ENCODE measurements around the gene ZNF277. TPM values are rescaled to one million over a fixed set of nuclear protein-coding genes. Genes with fewer than 3 reads are reported as not detected.

Gene ZNF277
- total RNA-seq, 4 donors from 2014 or later: 2.2 to 27.6 (median 24.1) TPM

- WGBS, 2 donors (ENCODE audit: low coverage in 1 of 2): 37% methylated on average over 1 of the region's 1 CpG; no CpG with 5 or more reads in 1 of the 2 donors
- Histone ChIP-seq H3K4me1 (peaks cover 0 to 27% (median 18%) of the 10 kb centered on the region in 4 donors), H3K36me3 (no peaks in the 10 kb centered on the region), H3K27me3 (no peaks in the 10 kb centered on the region), H3K4me3 (no peak overlapping the region), H3K27ac (no peak overlapping the region), H3K9me3 (no peaks in the 10 kb centered on the region)
- no peak for DNase-seq
- intact Hi-C loops (cut with DNase I; ENCODE audit: low total_unique reads) (no loop called here), in situ Hi-C loops (cut with MboI; ENCODE audit: low pct_ligation_motif_present in 1 of 4, low pct_unique_long_range_greater_than_20kb in 1 of 4, low sequenced_read_pairs in 3 of 4) (loop anchor here in 2 of 4 donors (25.0 kb wide), 2 partner anchors 176 to 251 kb away; partner anchors contain the start of gene IFRD1 (in 1 of the 2))
- TF ChIP-seq POLR2AphosphoS5 (IDR thresholded peaks at IDR 0.05) (no peak), POLR2A (IDR thresholded peaks at IDR 0.05) (no peak), EP300 (IDR thresholded peaks at IDR 0.05; ENCODE audit: low read depth) (no peak)
- TF ChIP-seq, protein P1, sequence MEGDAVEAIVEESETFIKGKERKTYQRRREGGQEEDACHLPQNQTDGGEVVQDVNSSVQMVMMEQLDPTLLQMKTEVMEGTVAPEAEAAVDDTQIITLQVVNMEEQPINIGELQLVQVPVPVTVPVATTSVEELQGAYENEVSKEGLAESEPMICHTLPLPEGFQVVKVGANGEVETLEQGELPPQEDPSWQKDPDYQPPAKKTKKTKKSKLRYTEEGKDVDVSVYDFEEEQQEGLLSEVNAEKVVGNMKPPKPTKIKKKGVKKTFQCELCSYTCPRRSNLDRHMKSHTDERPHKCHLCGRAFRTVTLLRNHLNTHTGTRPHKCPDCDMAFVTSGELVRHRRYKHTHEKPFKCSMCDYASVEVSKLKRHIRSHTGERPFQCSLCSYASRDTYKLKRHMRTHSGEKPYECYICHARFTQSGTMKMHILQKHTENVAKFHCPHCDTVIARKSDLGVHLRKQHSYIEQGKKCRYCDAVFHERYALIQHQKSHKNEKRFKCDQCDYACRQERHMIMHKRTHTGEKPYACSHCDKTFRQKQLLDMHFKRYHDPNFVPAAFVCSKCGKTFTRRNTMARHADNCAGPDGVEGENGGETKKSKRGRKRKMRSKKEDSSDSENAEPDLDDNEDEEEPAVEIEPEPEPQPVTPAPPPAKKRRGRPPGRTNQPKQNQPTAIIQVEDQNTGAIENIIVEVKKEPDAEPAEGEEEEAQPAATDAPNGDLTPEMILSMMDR (IDR thresholded peaks at IDR 0.05): no peak
These were observed 4.9 kb downstream of the ZNF277 start for GRCh38 chr7:112211348-112211907.

DNA sequence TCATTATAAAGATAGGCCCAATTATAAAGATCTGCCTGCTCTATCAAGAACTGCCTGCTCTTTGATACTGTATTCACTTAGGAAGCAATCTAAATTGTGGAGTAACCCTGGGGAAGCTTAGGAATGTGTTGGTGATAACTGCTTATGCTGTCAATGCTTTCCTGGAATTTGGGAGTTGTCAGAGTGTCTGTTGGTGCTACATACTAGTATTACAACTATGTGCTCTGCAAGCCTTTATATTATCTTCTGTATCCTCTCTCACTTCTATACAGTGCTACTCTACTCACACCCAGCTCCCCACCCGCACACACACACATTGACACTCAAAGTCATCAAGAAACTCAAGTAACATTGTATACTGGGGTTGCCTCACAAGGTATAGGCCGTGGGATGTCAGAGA lies 6.1 kb downstream of the ZNF277 start:
- no peak overlapping the region for H3K27ac ChIP-seq
- no peak overlapping the region for H3K4me3 ChIP-seq
- intact Hi-C loops (cut with DNase I; ENCODE audit: low total_unique reads): no loop called here
- H3K4me1 ChIP-seq: peaks cover 0 to 21% (median 13%) of the 10 kb centered on the region in 4 donors
- DNase-seq: no peak
- no peaks in the 10 kb centered on the region for H3K27me3 ChIP-seq
- 100% methylated on average over 1 to 2 of the region's 2 CpGs for WGBS, 2 donors (ENCODE audit: low coverage in 1 of 2)
- no peaks in the 10 kb centered on the region for H3K36me3 ChIP-seq
- in situ Hi-C loops (cut with MboI; ENCODE audit: low pct_ligation_motif_present in 1 of 4, low pct_unique_long_range_greater_than_20kb in 1 of 4, low sequenced_read_pairs in 3 of 4): loop anchor here in 2 of 4 donors (25.0 kb wide), 2 partner anchors 175 to 250 kb away; partner anchors contain the start of gene IFRD1 (in 1 of the 2)
- TF ChIP-seq EP300 (IDR thresholded peaks at IDR 0.05; ENCODE audit: low read depth) (no peak), POLR2AphosphoS5 (IDR thresholded peaks at IDR 0.05) (no peak), POLR2A (IDR thresholded peaks at IDR 0.05) (no peak)
- TF ChIP-seq, protein P1 (IDR thresholded peaks at IDR 0.05): no peak
- no peaks in the 10 kb centered on the region for H3K9me3 ChIP-seq

GRCh38 chr7:112213735-112214134 lies 7.2 kb downstream of the ZNF277 start:
- Histone ChIP-seq H3K27me3 (no peaks in the 10 kb centered on the region), H3K36me3 (no peaks in the 10 kb centered on the region), H3K4me3 (no peak overlapping the region), H3K4me1 (peaks cover 0 to 15% (median 11%) of the 10 kb centered on the region in 4 donors), H3K9me3 (no peaks in the 10 kb centered on the region), H3K27ac (no peak overlapping the region)
- TF ChIP-seq POLR2AphosphoS5 (IDR thresholded peaks at IDR 0.05) (no peak), EP300 (IDR thresholded peaks at IDR 0.05; ENCODE audit: low read depth) (no peak), POLR2A (IDR thresholded peaks at IDR 0.05) (no peak)
- TF ChIP-seq, protein P1 (IDR thresholded peaks at IDR 0.05): no peak
- intact Hi-C loops (cut with DNase I; ENCODE audit: low total_unique reads): no loop called here
- no peak for DNase-seq
- WGBS, 2 donors (ENCODE audit: low coverage in 1 of 2): 82 to 88% methylated on average over 1 of the region's 1 CpG
- in situ Hi-C loops (cut with MboI; ENCODE audit: low pct_ligation_motif_present in 1 of 4, low pct_unique_long_range_greater_than_20kb in 1 of 4, low sequenced_read_pairs in 3 of 4): loop anchor here in 2 of 4 donors (25.0 kb wide), 2 partner anchors 174 to 249 kb away; partner anchors contain the start of gene IFRD1 (in 1 of the 2)

- no peak for DNase-seq
- no peaks in the 10 kb centered on the region for H3K36me3 ChIP-seq
- H3K4me3 ChIP-seq: no peak overlapping the region
- TF ChIP-seq POLR2AphosphoS5 (IDR thresholded peaks at IDR 0.05): no peak
- TF ChIP-seq EP300 (IDR thresholded peaks at IDR 0.05; ENCODE audit: low read depth): no peak
- TF ChIP-seq, protein P1 (IDR thresholded peaks at IDR 0.05): no peak
- TF ChIP-seq POLR2A (IDR thresholded peaks at IDR 0.05): no peak
- in situ Hi-C loops (cut with MboI; ENCODE audit: low pct_ligation_motif_present in 1 of 4, low pct_unique_long_range_greater_than_20kb in 1 of 4, low sequenced_read_pairs in 3 of 4): loop anchor here in 2 of 4 donors (25.0 kb wide), 2 partner anchors 173 to 248 kb away; partner anchors contain the start of gene IFRD1 (in 1 of the 2)
- no peak overlapping the region for H3K27ac ChIP-seq
- H3K4me1 ChIP-seq: peaks cover 0 to 15% (median 11%) of the 10 kb centered on the region in 4 donors
- intact Hi-C loops (cut with DNase I; ENCODE audit: low total_unique reads): no loop called here
- no peaks in the 10 kb centered on the region for H3K9me3 ChIP-seq
- no peaks in the 10 kb centered on the region for H3K27me3 ChIP-seq
These were observed 7.8 kb downstream of the ZNF277 start for GRCh38 chr7:112214268-112214667.

Data from transverse colon (tissue), 4 donors.